NB4 (cell line): ENCODE measurements around the gene RBKS.

ENCODE experiments used
- CTCF ChIP-seq: IDR thresholded peaks from one replicate; pipeline ENCODE4 v1.5.1; 2012; ENCODE audit warnings: low read depth, low read length
- POLR2A ChIP-seq: IDR thresholded peaks from 2 replicates; pipeline ENCODE4 v1.6.1; 2011; ENCODE audit warnings: mild to moderate bottlenecking; ENCODE audit not compliant: insufficient read length; ENCODE audit errors: extremely low read depth
- TF ChIP-seq, protein P1 (sequence below): IDR thresholded peaks from 2 replicates; pipeline ENCODE4 v1.6.1; 2011; ENCODE audit warnings: low read depth, low read length

GRCh38 chr2:27810455-27810854, 79.7 kb downstream of the RBKS start:
- TF ChIP-seq POLR2A (no peak), CTCF (no peak)
- TF ChIP-seq, protein P1, sequence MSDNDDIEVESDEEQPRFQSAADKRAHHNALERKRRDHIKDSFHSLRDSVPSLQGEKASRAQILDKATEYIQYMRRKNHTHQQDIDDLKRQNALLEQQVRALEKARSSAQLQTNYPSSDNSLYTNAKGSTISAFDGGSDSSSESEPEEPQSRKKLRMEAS, result no peak
